NCI-H446 treated with DMSO at 0.1 percent for 48 hours (cell line): Measurements from ENCODE around the gene ATP5F1D.

ENCODE experiments used
- DNase-seq: peaks from one replicate; lab custom pipeline; 2025; lab: John Stamatoyannopoulos, UW

ATP5F1D gene

DNA sequence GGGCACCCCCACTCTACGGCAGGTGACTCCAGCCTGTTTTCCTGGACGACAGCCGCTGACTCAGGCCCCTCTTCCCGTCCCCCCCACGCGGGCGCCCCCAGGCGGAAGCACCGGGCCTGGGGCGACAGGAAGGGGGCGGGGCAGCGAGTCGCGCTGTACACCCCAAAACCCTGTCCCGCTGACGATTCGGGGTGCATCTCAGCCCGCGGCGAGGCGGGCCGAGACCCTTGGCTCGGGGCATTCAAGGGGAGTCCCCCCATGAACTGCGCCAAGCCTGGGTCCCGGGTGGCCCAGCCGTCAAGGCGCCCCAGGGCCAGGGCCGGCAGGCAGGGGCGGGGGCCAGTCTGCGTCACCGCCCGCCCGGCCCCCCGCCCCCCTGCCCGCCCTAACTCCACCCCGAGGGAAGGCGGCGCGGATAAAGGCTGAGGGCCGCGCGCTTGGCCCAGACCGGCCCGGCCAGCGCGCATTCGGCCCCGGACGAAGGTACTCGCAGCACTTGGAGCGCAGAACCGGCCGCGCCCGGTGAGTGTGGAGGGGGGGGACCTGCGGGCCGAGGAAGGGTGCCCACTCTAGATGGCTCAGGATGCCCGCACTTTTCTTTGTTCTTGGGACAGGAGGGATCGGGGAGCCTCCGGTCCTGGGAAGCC is 6.7 kb downstream of the ATP5F1D start, which contains the start of gene MIDN:
Gene MIDN (plus strand): TSS at position 445 of the 647 bp plus-strand sequence. CDS start 1,714 bp downstream, outside the sequence.
- DNase-seq = no peak

DNA sequence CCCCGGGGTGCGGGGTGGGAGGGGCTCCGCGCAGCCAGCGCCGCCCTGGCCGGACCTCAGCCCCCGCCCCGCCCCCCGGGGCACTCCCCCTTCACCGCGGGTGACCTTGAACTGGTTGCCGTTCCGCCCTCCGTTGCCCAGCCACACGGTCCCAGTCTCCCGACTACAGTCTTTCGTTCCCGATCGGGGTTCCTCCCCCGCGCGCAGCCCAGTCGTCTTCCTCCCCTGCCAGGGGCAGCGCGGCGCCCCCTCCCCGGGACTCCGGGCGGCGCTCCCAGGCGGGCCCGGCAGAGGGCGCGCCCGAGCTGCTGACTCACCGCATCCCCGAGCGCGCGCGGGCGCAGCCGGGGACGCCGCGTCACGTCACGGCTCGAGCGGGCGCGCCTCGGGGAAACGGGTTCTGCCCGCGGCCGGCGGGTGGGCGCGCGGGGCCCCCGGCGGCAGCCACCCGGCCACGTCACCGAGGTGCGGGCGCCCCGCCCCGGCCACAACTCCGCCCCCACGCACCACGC is 7.3 kb downstream of the ATP5F1D start:
- peak; percentile 61 for DNase-seq

DNA sequence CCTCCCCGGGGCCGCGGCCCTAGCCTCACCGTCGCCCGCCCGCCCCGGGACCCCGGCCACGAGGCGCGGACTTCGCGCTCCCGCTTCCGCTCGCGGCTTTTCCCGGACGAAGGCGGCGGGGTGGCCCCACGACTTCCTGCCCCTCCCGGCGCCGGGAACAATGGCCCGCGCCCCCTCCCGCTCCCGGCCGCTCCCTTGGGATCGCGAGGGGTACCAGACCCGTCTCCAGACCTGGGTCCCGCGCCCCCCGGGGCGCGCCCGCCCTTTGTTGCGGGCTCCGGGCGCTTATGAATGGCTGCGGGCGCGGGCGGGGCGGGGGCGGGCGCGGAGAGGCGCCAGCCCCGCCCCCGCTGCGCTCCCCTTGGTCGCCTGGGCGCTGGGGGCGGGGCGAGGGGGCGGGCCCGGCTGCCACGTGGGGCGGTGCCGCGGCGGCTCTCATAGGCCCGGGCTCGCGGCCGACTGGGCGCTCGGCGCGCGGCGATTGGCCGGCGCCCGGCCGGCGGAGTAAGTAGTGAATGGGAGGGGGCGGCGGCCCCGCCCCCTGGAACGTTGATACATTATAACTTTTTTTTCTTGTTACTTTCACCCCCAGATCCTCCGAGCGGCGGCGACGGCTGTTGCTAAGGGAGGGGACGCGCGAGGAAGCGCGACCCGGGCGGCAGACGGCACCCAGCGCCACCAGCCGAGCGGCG is 7.9 kb downstream of the ATP5F1D start:
- DNase-seq = peak; percentile 96

DNA sequence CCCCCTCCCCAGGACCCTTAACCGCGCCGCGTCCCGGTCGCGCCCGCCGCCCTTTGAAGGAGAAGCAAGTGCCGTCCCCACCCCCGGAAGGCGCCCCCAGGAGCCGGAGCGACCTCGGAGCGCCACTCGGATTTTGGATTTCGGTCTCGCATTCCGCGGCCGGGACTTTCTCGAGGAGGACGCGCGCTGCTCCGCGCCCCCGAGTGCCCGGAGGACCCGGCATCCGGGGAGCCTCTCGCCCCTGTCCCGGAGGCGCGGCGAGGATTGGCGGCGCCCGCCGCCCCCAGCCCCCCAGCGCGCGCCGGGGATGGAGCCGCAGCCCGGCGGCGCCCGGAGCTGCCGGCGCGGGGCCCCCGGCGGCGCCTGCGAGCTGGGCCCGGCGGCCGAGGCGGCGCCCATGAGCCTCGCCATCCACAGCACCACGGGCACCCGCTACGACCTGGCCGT is 8.5 kb downstream of the ATP5F1D start:
- DNase-seq = no peak

DNA sequence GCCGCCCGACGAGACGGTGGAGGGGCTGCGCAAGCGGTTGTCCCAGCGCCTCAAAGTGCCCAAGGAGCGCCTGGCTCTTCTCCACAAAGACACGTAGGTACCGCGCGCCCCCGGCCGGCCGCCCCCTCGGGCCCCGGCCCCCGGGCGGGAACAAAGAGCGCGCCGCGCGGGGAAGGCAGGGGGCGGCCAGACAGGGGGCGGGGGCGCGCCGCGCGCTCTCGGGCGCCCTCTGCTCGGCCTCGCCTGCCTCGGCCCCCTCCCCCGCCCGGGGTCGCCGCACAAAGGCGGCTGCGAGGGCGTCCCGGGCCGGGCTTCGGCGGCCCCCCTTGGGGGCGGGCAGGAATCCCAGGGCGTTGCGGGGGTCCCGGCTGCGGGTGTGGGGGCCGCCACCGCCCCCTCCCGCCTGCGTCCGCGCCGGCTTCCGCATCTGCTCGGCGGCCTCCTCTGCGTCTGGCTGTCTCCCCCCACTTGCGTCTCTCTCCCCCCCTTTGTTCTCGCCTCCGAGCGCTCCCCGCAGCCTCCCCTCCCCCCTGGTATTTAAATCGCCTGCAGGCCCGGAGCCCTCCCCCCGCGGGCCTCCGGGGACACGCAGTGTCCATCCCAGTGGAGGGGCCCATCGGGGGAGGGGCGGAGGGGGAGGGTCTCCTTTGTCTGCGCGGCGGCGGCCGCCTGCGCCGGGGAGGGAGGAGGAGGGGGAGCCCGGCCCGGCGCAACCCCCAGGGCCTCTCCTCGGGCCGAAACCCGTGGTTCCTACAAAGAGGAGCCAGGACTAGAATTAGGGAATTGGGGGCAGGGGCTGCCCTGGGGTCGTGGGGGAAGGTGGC is 9.1 kb downstream of the ATP5F1D start:
- DNase-seq = peak; percentile 17

DNA sequence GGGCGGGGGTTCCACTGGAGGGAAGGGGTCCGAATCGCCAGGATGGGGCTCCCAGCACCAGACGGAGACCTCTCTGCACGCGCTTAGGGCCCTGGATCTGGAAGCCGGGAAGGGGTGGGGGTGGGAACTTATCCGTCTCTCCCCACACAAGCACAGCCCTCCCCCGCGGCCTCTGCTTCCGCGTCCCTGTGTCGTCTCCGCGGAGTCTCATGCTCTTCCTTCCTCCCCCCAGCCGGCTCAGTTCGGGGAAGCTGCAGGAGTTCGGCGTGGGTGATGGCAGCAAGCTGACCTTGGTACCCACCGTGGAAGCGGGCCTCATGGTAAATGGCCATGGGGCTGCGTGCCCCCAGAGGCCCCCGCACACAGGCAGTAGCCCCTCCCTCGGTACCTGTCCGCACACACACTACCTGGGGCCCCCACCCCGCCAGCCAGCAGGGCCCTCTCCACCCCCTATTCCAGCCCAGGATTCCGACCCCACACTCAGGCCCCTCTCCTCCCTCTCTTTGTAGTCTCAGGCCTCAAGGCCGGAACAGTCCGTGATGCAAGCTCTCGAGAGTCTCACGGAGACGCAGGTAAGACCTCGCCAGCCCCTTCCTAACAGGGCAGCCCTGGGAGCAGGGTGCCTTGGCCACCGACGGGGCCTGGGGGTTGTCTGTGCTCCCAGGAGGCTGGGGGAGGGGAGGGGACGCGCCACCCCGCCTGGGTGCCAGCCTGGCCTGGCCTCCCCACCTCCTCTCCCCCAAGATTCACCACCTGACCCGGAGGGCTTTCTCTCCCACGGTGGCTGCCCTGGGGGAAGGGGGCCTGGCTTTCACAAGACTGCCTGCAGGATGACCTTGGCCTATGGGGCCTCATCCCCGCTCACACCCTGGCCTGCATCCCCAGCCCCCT is 10.0 kb downstream of the ATP5F1D start:
- peak; percentile 30 for DNase-seq

DNA sequence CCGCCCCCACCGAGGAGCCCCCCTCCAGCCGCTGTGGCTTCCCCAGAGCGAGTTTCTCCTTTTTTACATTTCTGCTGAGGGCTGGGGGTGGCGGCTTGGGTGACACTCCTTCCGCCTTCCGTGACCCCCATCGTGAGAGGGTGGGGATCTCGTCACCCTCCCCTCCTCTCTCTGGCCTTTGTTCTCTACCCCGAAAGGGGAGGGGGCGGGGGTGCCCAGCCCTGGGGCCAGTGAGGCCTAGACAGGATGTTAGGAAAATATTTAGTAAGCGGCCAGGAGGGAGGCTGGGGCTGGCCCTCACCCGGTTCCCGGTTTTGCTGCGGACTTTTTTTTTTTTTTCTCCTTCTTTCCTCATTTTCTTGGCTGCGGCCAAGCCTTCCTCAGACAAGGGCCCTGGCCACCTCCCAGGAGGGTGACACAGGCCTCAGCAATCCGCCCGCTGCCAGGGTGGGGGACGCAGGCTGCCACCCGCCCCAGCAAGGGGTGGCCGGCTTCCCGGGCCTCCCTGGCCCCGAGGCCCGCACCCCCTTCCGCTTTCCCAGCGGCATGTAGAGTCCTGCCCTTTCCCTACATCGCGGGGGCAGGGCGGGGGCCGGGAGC is 10.8 kb downstream of the ATP5F1D start:
- peak; percentile 52 for DNase-seq

DNA sequence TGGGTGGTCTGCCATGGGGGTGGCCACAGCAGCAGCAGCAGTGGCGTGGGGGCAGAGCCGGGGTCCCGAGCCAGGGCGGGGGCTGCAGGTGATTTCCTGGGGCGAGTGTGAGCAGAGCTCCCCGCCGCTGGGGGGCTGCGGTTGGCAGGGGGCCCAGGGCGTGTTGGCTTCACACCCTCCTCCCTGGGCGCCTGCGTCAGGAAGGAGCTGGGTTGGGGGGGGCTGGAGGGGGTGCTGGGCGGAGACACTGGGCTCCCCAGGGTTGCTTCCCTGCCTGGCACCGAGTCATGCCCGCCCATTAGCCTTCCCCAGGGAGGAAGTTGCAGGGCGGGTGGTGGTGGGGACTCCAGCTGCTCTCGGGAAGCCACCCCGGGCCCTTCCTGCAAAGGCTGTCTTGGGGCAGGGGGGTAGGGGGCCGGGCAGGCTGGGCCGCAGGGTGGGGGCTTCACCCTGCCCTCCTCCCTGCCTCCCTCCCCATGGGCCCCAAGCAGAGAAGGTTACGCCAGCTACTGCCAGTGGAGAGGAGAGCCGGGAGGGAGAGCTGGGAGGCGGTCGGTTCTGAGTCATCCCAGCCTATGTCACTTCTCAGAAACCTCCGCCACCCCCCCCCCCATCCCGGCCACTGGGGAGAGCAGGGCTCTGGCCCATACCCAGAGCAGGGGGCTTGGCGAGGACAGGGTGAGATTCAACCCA is 11.4 kb downstream of the ATP5F1D start:
- DNase-seq = peak; percentile 58

DNA sequence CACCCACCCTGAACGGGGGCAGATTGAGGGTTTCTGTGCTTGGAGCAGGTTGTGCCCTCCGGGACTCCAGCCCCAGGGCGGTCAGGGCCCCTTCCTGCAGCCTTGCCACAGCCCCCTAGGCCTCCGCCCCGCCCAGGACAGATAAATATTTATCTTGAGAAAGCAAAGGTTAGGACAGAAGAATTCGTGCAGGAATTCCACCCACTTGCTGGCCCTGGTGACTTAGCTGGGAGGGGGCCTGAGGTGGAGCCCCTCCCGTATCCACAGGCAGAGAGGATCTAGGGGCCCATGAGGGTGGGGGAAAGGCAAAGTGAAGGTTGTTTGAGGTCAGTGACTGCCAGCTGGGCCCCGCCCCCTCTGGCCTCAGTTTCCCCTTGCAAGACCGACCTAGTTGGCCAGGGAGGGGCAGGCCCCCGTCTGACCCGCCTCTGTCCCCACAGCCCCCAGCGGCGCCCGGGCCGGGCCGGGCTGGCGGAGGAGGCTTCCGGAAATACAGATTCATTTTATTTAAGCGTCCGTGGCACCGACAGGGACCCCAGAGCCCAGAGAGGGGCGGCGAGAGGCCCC is 12.0 kb downstream of the ATP5F1D start:
- no peak for DNase-seq

DNA sequence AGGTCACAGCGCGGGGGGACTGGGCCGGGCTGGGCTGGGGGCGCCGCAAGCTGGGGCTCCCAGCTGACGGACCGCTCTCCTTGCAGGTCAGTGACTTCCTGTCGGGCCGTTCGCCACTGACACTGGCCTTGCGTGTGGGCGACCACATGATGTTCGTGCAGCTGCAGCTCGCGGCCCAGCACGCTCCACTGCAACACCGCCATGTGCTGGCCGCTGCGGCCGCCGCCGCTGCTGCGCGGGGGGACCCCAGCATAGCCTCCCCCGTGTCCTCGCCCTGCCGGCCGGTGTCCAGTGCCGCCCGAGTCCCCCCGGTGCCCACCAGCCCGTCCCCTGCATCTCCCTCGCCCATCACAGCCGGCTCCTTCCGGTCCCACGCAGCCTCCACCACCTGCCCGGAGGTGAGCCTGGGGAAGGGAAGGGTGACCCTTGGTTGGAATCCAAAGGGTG is 12.6 kb downstream of the ATP5F1D start:
- no peak for DNase-seq

DNA sequence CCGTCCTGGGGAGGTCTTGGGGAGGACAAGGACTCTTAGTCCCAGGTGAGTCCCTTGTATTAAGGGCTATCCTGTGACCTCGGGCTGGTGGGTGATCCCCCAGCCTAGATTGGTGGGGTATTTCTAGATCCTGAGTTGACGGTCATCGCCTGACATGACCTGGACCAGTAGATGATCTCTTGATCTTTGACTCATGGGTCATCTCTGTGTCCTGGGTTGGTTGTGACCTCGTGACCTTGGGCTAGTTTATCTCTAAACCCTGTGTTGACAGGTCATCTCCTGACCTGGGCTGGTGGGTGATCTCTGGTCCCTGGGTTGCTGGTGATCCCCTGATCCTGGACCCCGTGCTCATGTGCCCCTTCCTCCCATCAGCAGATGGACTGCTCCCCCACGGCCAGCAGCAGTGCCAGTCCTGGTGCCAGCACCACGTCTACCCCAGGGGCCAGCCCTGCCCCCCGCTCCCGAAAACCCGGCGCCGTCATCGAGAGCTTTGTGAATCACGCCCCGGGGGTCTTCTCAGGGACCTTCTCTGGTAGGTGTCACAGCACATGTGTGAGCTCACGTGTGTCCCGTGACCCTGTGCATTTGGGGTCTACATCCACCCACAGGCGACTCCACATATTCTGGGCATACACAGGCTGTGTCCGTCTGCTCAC is 13.1 kb downstream of the ATP5F1D start:
- no peak for DNase-seq

DNA sequence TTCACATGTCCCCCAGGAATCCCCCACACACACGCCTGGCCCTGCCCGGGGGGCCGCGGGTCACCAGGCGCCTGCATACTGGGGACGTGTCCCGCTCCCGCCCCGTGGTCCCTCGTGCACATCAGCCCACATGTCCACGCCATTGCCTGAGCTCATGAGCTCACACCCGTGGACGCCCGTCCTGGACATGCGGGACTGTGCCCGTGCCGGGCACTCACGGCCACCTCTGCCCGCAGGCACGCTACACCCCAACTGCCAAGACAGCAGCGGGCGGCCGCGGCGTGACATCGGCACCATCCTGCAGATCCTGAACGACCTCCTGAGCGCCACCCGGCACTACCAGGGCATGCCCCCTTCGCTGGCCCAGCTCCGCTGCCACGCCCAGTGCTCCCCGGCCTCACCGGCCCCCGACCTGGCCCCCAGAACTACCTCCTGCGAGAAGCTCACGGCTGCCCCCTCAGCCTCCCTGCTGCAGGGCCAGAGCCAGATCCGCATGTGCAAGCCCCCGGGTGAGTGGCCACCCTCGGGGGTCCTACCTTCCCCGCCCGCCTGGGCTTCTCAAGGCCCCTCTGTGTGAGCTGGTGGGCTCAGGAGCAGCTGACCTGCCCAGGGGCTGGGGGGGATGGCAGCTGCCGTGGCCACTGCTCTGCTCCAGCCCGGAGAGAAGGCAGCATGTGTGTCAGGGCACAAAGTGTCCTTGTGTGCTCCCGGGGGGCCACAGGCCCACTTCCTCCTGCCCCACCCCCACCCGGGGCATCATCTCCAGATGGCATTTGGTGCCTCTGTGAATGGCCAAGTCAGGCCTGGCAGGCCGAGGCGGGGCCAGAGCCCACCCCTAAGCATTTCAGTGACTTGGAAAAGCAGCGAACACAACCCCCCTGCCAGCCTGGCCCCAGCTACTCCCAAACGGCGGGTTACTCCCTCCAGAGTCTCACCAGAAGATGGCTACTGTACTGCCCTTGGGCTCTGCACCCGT is 13.9 kb downstream of the ATP5F1D start:
- no peak for DNase-seq

DNA sequence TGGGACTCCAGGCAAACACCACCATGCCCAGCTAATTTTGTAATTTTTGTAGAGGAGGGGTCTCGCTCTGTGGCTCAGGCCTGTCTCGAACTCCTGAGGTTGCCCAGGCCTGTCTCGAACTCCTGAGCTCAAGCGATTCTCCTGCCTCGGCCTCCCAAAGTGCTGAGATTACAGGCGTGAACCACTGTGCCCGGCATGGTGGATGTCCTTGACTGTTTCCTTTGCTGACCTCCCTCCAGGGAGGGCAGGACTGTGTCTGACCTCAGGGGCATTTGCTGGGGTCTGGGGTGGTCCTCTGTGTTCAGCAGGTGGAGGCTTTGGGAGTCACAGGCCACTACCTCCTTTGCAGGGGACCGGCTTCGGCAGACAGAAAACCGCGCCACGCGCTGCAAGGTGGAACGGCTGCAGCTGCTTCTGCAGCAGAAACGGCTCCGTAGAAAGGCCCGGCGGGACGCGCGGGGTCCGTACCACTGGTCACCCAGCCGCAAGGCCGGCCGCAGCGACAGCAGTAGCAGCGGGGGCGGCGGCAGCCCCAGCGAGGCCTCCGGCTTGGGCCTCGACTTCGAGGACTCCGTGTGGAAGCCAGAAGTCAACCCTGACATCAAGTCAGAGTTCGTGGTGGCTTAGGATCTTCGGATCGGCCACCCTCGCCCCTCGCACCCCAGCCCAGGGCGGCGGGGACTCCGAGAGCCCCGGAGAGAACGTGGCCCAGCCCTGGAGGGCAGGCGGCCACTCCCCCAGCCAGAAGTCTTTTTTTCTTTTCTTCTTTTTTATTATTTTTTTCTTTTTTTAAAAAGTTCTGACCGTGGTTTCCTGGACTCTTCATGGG is 15.3 kb downstream of the ATP5F1D start:
- no peak for DNase-seq

DNA sequence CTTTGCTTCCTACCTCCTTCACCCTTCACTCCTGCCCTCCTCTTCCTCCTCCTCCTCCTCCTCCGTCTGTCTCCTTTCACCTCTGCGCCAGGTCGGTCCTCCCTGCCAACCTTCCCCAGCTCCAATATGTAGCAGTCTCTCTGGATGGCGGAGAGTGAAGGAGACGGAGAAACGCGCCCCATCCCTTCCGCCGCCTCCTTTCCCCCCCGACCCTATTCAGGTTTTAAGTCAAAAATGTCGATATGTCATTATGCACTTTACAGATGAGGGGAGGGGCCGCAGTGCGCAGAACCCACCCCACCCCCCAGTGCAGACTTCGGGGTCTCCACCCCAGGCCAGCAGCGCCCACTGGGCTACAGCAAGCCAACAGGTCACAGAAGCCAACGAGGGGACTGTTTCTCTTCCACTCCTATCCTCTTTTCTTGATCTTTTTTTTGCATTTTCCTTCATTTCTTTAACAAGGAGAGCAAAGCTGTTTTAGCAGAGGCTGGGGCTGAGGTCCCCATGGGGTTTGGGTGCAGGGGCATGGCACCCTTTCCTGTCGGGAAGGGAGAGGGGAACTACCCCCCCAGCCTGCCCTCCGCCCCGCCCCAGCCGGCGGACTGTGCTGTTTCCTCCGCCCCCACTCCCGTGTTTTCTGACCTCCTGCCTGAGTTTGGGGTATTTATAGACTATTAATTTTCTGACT is 16.1 kb downstream of the ATP5F1D start:
- no peak for DNase-seq

DNA sequence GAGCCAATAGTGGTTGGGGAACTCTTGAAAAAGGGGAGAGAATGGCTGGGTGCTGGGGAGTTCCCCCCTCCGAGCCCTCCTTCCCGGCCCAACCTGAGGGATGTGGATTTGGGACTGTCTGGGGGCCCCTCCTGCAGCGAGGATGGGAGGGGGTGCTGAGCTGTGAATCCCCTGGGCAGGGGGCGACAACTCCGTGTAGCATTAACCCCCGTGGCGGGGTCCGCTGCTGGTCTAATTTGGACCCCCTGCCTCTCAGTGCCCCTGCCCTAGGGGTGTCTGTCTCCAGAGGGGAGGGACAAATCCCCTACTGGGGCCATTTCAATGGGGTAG is 16.6 kb downstream of the ATP5F1D start:
- DNase-seq = no peak

DNA sequence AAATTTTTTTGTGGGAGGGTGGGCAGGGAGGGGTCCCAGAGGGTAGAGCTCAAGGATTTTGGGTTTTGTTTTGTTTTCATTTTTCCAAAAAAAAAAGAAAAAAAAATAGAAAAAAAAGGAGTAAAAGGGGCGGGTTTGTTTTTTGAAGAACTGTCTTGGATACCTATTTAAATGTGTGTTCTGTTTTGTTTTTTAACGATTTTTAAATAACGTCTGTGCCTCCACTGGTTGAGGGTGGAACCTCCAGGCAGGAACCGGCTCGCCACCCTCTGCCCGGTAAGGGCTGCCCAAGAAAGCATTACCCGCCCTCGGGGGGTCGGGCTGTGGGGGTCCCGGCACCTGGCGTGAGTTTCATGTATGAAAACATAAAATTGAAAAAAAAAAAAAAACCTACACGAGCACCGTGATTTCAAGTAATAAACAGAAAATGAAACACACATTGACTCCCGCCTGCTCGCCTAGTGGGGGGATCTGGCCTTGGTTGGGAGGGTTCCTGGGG is 17.2 kb downstream of the ATP5F1D start:
- no peak for DNase-seq
